HCEC 1CT (cell line): ENCODE measurements around the gene PRDM15.
A peak's percentile ranks its signal among the peaks of the same experiment; 100 is the strongest.

Experiments
- DNase-seq: peaks from one replicate; pipeline ENCODE4 v3.0.0-alpha.2; 2017

Gene PRDM15

DNA sequence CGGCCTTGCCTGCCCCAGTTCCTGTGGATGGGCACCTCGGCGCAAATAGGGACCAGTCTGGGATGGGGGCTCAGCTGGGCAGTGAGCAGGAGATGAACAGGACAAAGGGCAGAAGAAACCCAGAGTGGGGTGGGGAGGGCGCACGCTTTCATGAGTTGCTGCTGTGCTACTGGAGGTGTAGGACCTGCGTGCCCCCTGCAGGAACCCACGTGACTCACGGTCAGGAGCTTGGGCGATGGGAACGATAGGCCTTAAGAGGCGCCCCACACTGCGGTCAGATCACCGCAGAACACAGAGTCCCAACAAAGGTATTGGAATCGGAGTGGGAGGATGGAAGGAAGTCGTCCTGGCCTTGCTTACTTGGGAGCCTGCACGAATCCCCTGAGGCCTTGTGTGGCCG, 17.2 kb downstream of the PRDM15 start:
- DNase-seq, result no peak

- DNase-seq, result no peak
Measured at GRCh38 chr21:41861255-41861654, 17.9 kb downstream of the PRDM15 start.

DNA sequence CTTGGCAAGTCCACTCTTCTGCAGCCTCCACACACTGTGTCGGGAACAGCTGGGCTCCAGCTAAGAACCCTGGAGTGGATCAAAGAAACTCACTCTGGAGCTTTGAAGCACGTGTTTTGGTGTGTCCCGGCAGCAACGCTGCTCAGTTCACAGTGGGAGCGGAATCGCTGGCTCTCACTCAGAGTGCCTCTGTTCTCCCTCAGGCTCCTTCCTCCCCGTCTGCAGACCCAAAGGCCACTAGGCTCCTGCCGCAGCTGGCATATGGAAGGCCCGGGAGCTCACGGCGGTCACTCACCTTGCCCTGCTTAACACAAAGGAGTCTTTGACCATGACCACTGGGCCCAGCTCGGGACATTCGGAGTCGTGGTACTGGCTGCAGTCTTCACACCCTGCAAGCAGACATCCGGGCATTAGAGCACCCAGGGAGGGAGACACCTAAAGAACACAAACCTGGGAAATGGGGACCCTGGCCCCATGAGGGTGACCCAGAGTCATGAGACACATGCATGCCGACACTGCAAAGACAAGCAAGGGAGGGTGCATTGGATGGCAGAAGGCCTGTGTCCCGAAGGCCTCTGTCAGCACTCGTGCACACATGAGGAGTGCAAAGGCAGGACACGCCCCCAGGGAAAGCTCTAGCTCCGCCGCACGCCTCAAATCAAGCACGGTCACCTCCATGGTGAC, 19.7 kb downstream of the PRDM15 start:
- no peak for DNase-seq

GRCh38 chr21:41858466-41859296, 20.5 kb downstream of the PRDM15 start:
- DNase-seq, result no peak

GRCh38 chr21:41857771-41858300, 21.3 kb downstream of the PRDM15 start:
- no peak for DNase-seq

DNA sequence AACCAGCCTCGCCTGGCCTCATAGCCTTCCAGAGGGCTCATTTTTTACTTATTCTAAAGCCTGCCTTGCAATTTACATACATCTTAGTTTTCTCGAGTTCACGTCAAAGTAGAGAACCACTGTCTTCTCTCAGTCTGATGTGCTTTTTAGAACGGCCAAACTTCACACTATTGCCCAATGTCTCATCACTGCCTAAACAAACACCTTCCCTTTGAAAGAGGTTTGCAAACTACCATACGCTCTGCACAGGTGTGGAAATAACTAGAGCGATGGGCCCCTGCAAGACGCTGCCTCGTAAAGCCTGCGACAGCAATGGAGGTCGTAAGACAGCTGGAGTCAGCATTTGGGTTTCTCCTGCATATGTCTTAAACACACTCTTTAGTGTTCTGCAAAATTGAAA, 22.6 kb downstream of the PRDM15 start:
- no peak for DNase-seq

GRCh38 chr21:41854426-41854995, 24.6 kb downstream of the PRDM15 start:
- DNase-seq, result no peak

- no peak for DNase-seq
Measured at GRCh38 chr21:41852929-41853320, 26.2 kb downstream of the PRDM15 start.

GRCh38 chr21:41852151-41852928, 26.8 kb downstream of the PRDM15 start:
- DNase-seq, result no peak

GRCh38 chr21:41851090-41851790, 27.9 kb downstream of the PRDM15 start:
- DNase-seq, result no peak

- no peak for DNase-seq
Measured at GRCh38 chr21:41850085-41850484, 29.1 kb downstream of the PRDM15 start.

DNA sequence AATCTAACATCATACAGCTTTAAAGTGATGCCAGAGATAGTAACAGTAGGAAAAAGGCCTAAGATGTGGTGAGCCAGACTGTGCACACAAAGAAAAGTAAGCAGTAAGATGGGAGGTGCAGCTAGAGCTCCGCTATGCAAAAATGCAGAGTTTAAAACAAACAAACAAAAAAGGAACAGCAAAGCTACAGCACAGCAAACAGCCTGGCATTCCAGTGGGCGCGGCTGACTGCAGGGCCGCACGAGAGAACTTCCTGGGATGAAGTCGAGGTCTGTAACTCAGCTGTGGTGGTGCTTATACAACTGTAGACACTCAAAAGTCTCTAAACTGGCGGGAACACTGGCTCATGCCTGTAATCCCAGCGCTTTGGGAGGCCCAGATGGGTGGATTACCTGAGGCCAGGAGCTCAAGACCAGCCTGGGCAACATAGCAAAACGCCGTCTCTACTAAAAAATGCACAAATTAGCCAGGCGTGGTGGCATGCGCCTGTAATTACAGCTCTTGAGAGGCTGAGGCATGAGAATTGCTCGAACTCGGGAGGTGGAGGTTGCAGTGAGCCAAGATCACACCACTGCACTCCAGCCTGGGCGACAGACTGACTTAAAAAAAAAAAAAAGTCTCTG, 30.1 kb downstream of the PRDM15 start:
- no peak for DNase-seq

- no peak for DNase-seq
Measured at GRCh38 chr21:41848533-41848932, 30.6 kb downstream of the PRDM15 start.

GRCh38 chr21:41847066-41847804, 31.9 kb downstream of the PRDM15 start:
- peak; percentile 1 for DNase-seq

DNA sequence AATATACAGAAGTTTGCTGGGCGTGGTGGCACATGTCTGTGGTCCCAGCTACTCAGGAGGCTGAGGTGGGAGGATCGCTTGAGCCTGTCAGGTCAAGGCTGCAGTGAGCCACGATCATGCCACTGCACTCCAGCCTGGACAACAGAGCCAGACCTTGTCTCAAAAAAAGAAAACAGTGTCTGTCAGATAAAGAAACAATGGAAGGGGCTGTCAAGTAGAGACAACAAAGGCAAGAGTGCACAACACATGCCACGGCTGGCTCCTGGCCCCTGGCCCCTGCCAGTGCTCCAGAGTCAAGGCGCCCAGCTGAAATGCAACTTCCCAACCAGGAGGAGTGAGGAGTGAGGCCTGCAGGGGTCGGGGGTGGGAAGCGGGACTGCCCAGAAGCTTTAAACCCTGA, 32.6 kb downstream of the PRDM15 start:
- DNase-seq, result no peak

DNA sequence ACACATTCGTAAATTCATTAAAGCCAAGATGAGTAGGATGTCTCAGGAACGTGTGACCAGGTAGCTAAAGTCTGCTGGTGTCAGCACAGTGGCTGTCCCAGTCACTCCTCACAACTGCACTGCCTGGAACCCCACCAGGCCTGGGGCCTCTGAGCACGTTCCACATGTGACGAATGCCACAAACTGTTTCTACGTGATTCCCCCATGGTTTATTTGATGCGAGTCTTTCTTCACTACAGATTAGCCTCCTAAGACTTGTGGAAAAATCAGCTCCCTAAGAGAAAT, 33.2 kb downstream of the PRDM15 start:
- no peak for DNase-seq

DNA sequence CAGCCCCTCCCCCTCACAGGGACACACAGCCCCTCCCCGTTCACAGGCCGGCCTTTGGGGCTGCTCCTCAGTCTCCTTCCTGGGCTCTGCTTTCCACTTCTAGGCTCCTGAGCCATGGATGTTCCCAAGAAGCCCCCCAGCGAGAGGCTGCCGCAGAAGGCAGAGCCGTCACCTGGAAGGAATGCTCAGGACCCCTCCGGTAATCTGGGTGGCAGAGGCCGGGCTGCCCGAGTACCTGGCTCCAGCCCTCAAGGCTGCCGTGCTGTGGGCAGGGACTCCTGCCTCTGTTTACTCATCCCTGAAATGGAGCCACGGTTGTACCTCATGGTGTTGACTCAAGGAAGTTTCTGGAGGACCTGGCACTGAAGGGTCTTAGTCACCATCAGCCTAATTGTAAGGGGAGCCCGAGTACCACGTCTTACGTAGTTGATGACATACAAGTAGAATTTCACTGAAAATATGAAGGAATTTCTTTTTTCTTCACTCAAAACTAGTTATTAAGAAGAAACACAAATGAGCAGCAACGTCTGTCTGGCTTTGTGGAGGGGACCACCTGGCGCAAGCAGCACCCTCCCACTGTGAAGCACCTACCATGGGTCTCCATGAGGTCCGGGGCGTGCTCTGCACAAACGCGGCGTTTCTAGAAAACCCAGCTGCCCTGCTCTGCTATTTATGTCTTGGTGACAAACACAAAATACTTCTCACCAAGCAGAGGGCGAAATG, 33.7 kb downstream of the PRDM15 start:
- DNase-seq, result no peak

DNA sequence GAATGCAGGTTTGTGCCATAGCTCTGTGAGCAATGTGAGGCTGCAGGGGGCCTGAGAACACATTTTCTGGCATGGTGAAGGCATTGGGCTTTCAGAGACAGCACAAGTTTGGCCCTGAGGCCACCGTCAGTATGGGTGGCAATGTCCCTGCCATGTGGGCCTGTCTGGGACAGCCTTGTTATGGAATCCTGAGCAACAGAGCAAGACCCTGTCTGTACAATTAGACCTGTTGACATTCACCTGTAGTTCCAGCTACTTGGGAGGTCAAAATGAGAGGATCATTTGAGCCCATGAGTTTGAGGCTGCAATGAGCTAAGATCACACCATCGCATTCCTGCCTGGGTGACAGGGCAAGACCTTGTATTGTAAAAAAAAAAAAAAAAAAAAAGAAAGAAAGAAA, 35.6 kb downstream of the PRDM15 start:
- no peak for DNase-seq

- no peak for DNase-seq
Measured at GRCh38 chr21:41840880-41841279, 38.3 kb downstream of the PRDM15 start.

GRCh38 chr21:41839387-41840000, 39.6 kb downstream of the PRDM15 start:
- no peak for DNase-seq
